Measurements from ENCODE around the gene OGDH. TPM values are rescaled to one million over a fixed set of nuclear protein-coding genes. Genes with fewer than 3 reads are reported as not detected.
A peak's percentile ranks its signal among the peaks of the same experiment; 100 is the strongest.

OGDH gene
- total RNA-seq, 6 experiments from 2014 or later: 46.6 to 63.2 (median 55.8) TPM

GRCh38 chr7:44618045-44618444, 11.6 kb downstream of the OGDH start:
- Histone ChIP-seq H3K4me3 (no peak overlapping the region), H3K36me3 (no peaks in the 10 kb centered on the region), H3K4me1 (peaks cover 0 to 15% (median 7%) of the 10 kb centered on the region in 4 donors), H3K9me3 (no peaks in the 10 kb centered on the region), H3K27me3 (no peaks in the 10 kb centered on the region), H3K27ac (no peak overlapping the region)
- TF ChIP-seq POLR2A (IDR thresholded peaks at IDR 0.05) (no peak), CTCF (IDR thresholded peaks at IDR 0.05) (no peak)
- ATAC-seq: no peak
- intact Hi-C loops (cut with DNase I): no loop called here
- no peak for DNase-seq
- 92% methylated on average over 1 of the region's 1 CpG for WGBS (ENCODE audit: insufficient coverage, low coverage, low lambda C conversion rate, missing lambda C conversion rate)

- DNase-seq (no peak), ATAC-seq (no peak)
- H3K36me3 ChIP-seq: no peaks in the 10 kb centered on the region
- intact Hi-C loops (cut with DNase I): no loop called here
- H3K4me1 ChIP-seq: peaks cover 0 to 22% (median 9%) of the 10 kb centered on the region in 4 donors
- no peak for TF ChIP-seq CTCF (IDR thresholded peaks at IDR 0.05)
- TF ChIP-seq POLR2A (IDR thresholded peaks at IDR 0.05): no peak
- no peak overlapping the region for H3K27ac ChIP-seq
- no peak overlapping the region for H3K4me3 ChIP-seq
- H3K9me3 ChIP-seq: no peaks in the 10 kb centered on the region
- WGBS (ENCODE audit: insufficient coverage, low coverage, low lambda C conversion rate, missing lambda C conversion rate): 76% methylated on average over 3 of the region's 3 CpGs
- H3K27me3 ChIP-seq: no peaks in the 10 kb centered on the region
Observed at GRCh38 chr7:44618753-44619152, 12.3 kb downstream of the OGDH start.

- Histone ChIP-seq H3K9me3 (no peaks in the 10 kb centered on the region), H3K27me3 (no peaks in the 10 kb centered on the region), H3K36me3 (peaks cover 0 to 6% (median 0%) of the 10 kb centered on the region in 4 donors), H3K27ac (no peak overlapping the region), H3K4me1 (peaks cover 0 to 22% (median 9%) of the 10 kb centered on the region in 4 donors), H3K4me3 (no peak overlapping the region)
- TF ChIP-seq CTCF (IDR thresholded peaks at IDR 0.05) (no peak), POLR2A (IDR thresholded peaks at IDR 0.05) (no peak)
- peak; percentile 43 to 45 (median 44) for ATAC-seq
- no peak for DNase-seq
- 74% methylated on average over 10 of the region's 11 CpGs for WGBS (ENCODE audit: insufficient coverage, low coverage, low lambda C conversion rate, missing lambda C conversion rate)
- intact Hi-C loops (cut with DNase I): no loop called here
Observed at GRCh38 chr7:44621034-44621749, 14.8 kb downstream of the OGDH start.

GRCh38 chr7:44621750-44622103, 15.3 kb downstream of the OGDH start:
- TF ChIP-seq CTCF (IDR thresholded peaks at IDR 0.05) (no peak), POLR2A (IDR thresholded peaks at IDR 0.05) (no peak)
- 84% methylated on average over 4 of the region's 5 CpGs for WGBS (ENCODE audit: insufficient coverage, low coverage, low lambda C conversion rate, missing lambda C conversion rate)
- Histone ChIP-seq H3K9me3 (no peaks in the 10 kb centered on the region), H3K36me3 (peaks cover 0 to 6% (median 0%) of the 10 kb centered on the region in 4 donors), H3K27me3 (no peaks in the 10 kb centered on the region), H3K27ac (peak overlapping the region in 2 of 3 donors; percentile 44 to 53), H3K4me3 (no peak overlapping the region), H3K4me1 (peaks cover 0 to 22% (median 9%) of the 10 kb centered on the region in 4 donors)
- ATAC-seq: no peak
- no peak for DNase-seq
- intact Hi-C loops (cut with DNase I): no loop called here
